Esophagus muscularis mucosa (tissue), 4 donors: ENCODE data around the gene RAB11FIP4.

Experiments
- CTCF ChIP-seq, 3 experiments: fragments of 200-600 bp in 2 of 3; fragments of 450-650 bp in 1 of 3; sonication (generic) in 2 of 3; IDR thresholded peaks; one replicate each; pipeline ENCODE4 v1.5.1; 2017 to 2019; ENCODE audit warnings: antibody characterized with exemption in 3 of 3, mild to moderate bottlenecking in 2 of 3, moderate library complexity in 1 of 3
- EP300 ChIP-seq: sonication (generic); formaldehyde crosslinking; IDR thresholded peaks from one replicate; pipeline ENCODE4 v1.6.1; 2017; ENCODE audit warnings: antibody characterized with exemption
- POLR2AphosphoS5 ChIP-seq, 2 donors: sonication (generic); formaldehyde crosslinking; IDR thresholded peaks; one replicate each; pipeline ENCODE4 v1.6.1; 2017; ENCODE audit warnings: antibody characterized with exemption in 2 of 2

- no peak for TF ChIP-seq EP300
- TF ChIP-seq CTCF (IDR thresholded peaks at IDR 0.05), result no peak
- no peak for TF ChIP-seq POLR2AphosphoS5 (IDR thresholded peaks at IDR 0.05)
Measured at GRCh38 chr17:31431098-31431851, 39.8 kb downstream of the RAB11FIP4 start.
